Lower lobe of right lung (tissue), 2 donors: ENCODE data around the gene KCNJ13. TPM values are rescaled to one million over a fixed set of nuclear protein-coding genes. Genes with fewer than 3 reads are reported as not detected.

Experiments used
- ATAC-seq, 2 donors: fragments of 200-7000 bp; cut with Tn5 transposase; one replicate each; pipeline ENCODE4 v1.9.1; 2020 to 2022; ENCODE audit warnings: mild to moderate bottlenecking in 2 of 2, moderate library complexity in 2 of 2
- DNase-seq: peaks from one replicate; pipeline ENCODE4 v3.0.0-alpha.2; 2020
- H3K27ac ChIP-seq: fragments of 200-600 bp; one replicate; pipeline ENCODE4 v1.8.0; 2022
- H3K27me3 ChIP-seq: fragments of 200-600 bp; one replicate; pipeline ENCODE4 v1.8.0; 2022; ENCODE audit warnings: low read depth
- H3K36me3 ChIP-seq: fragments of 200-600 bp; one replicate; pipeline ENCODE4 v1.8.0; 2022; ENCODE audit warnings: mild to moderate bottlenecking
- H3K4me1 ChIP-seq: fragments of 200-600 bp; one replicate; pipeline ENCODE4 v1.8.0; 2022
- H3K4me3 ChIP-seq: fragments of 200-600 bp; one replicate; pipeline ENCODE4 v1.8.0; 2022; ENCODE audit warnings: mild to moderate bottlenecking
- H3K9me3 ChIP-seq: fragments of 200-600 bp; one replicate; pipeline ENCODE4 v1.8.0; 2022
- CTCF ChIP-seq: fragments of 200-600 bp; IDR thresholded peaks from one replicate; pipeline ENCODE4 v1.8.0; 2022; ENCODE audit warnings: antibody characterized with exemption, mild to moderate bottlenecking
- intact Hi-C: fragments of 100-400 bp; cut with DNase I; formaldehyde crosslinking; loops from one replicate; pipeline ENCODE4 v1.11.0; 2022
- total RNA-seq: library from RNA; stranded (reverse); fragmentation: NEBNext Ultra II Directional; extraction: Animal tissue kit (Norgen Biotek cat#: 25700); gene quantifications from one replicate; pipeline ENCODE4 v1.2.1, GENCODE V29; 2021
- donor health status: DM: no; HTN: yes; CAD: no; lungs with severe emphysema.

KCNJ13 gene
- total RNA-seq, 1 donor from 2014 or later: not detected

- intact Hi-C loops: no loop called here
- ATAC-seq: no peak
- Histone ChIP-seq H3K27me3 (no peaks in the 10 kb centered on the region), H3K36me3 (peaks cover 93% of the 10 kb centered on the region), H3K27ac (no peak overlapping the region), H3K9me3 (no peaks in the 10 kb centered on the region), H3K4me1 (no peaks in the 10 kb centered on the region), H3K4me3 (no peak overlapping the region)
- DNase-seq: no peak
- no peak for TF ChIP-seq CTCF
These were observed 33.2 kb upstream of the KCNJ13 start for GRCh38 chr2:232809349-232810124.

GRCh38 chr2:232802091-232802490, 25.7 kb upstream of the KCNJ13 start:
- H3K4me3 ChIP-seq: no peak overlapping the region
- H3K9me3 ChIP-seq: peaks cover 13% of the 10 kb centered on the region
- no peak overlapping the region for H3K27ac ChIP-seq
- no peaks in the 10 kb centered on the region for H3K4me1 ChIP-seq
- ATAC-seq: no peak
- intact Hi-C loops: no loop called here
- no peak for DNase-seq
- no peak for TF ChIP-seq CTCF
- H3K27me3 ChIP-seq: no peaks in the 10 kb centered on the region
- peaks cover 45% of the 10 kb centered on the region for H3K36me3 ChIP-seq

- Histone ChIP-seq H3K4me1 (no peaks in the 10 kb centered on the region), H3K4me3 (no peak overlapping the region), H3K9me3 (peaks cover 13% of the 10 kb centered on the region), H3K27ac (no peak overlapping the region), H3K36me3 (peaks cover 46% of the 10 kb centered on the region), H3K27me3 (no peaks in the 10 kb centered on the region)
- ATAC-seq: no peak
- intact Hi-C loops: no loop called here
- TF ChIP-seq CTCF: no peak
- DNase-seq: no peak
These were observed 23.8 kb upstream of the KCNJ13 start for GRCh38 chr2:232800166-232800565.

GRCh38 chr2:232798187-232798586, 21.8 kb upstream of the KCNJ13 start:
- Histone ChIP-seq H3K36me3 (peaks cover 63% of the 10 kb centered on the region), H3K27ac (no peak overlapping the region), H3K4me1 (no peaks in the 10 kb centered on the region), H3K9me3 (peaks cover 13% of the 10 kb centered on the region), H3K27me3 (no peaks in the 10 kb centered on the region), H3K4me3 (no peak overlapping the region)
- DNase-seq (no peak), ATAC-seq (no peak)
- no peak for TF ChIP-seq CTCF
- intact Hi-C loops: no loop called here

- no peak for DNase-seq
- no peaks in the 10 kb centered on the region for H3K27me3 ChIP-seq
- H3K4me3 ChIP-seq: no peak overlapping the region
- H3K4me1 ChIP-seq: no peaks in the 10 kb centered on the region
- H3K9me3 ChIP-seq: no peaks in the 10 kb centered on the region
- peaks cover 82% of the 10 kb centered on the region for H3K36me3 ChIP-seq
- ATAC-seq: no peak
- H3K27ac ChIP-seq: no peak overlapping the region
- no peak for TF ChIP-seq CTCF
- intact Hi-C loops: no loop called here
These were observed 19.6 kb upstream of the KCNJ13 start for GRCh38 chr2:232795920-232796319.
